IMR-90 (cell line): ENCODE data around the gene OSBPL6. TPM values are rescaled to one million over a fixed set of nuclear protein-coding genes. Genes with fewer than 3 reads are reported as not detected.

Experiments
- ATAC-seq: fragments of 200-7000 bp; cut with Tn5 transposase; 2 replicates; pipeline ENCODE4 v1.9.1; 2020; ENCODE audit warnings: low read depth, mild to moderate bottlenecking, moderate library complexity
- BruUV-seq: library from RNA; stranded (reverse); fragments of 400-500 nt; replicated peaks from 2 replicates; lab custom pipeline; 2021; lab: Mats Ljungman, UMichigan
- CTCF ChIA-PET: fragments of 300-600 bp; formaldehyde crosslinking; extraction: SDS; loops from one replicate; lab custom pipeline; 2021; ENCODE audit warnings: antibody characterized with exemption; lab: Yijun Ruan, JAX
- POLR2A ChIA-PET: fragments of 300-600 bp; sonication (Branson Sonifier 250); formaldehyde crosslinking; loops from one replicate; lab custom pipeline; 2022; ENCODE audit warnings: antibody characterized with exemption; ENCODE audit not compliant: unreplicated experiment; lab: Charles Lee
- DNase-seq: peaks from one replicate; pipeline ENCODE4 v3.0.0; 2013
- H2AFZ ChIP-seq: replicated peaks from 2 replicates; pipeline ENCODE3; 2013; ENCODE audit warnings: low read length, mild to moderate bottlenecking; ENCODE audit not compliant: poor library complexity
- H2AK5ac ChIP-seq: 2 replicates; pipeline ENCODE4 v1.6.1; 2013; ENCODE audit warnings: low read depth, low read length, inconsistent platforms
- H2AK9ac ChIP-seq: replicated peaks from 2 replicates; pipeline ENCODE3; 2013; ENCODE audit warnings: mild to moderate bottlenecking, low read depth, low read length, moderate library complexity; ENCODE audit not compliant: poor library complexity
- H2BK120ac ChIP-seq: 2 replicates; pipeline ENCODE4 v1.6.1; 2013; ENCODE audit warnings: low read depth, low read length, inconsistent platforms
- H2BK15ac ChIP-seq: 3 replicates; pipeline ENCODE4 v1.6.1; 2013; ENCODE audit warnings: low read depth, low read length, inconsistent platforms
- H2BK20ac ChIP-seq: 2 replicates; pipeline ENCODE4 v1.6.1; 2013; ENCODE audit warnings: low read depth, mild to moderate bottlenecking, inconsistent platforms, low read length, moderate library complexity
- H2BK5ac ChIP-seq: 2 replicates; pipeline ENCODE4 v1.6.1; 2013; ENCODE audit warnings: mild to moderate bottlenecking, low read depth, low read length, inconsistent platforms; ENCODE audit not compliant: poor library complexity, severe bottlenecking
- H3K14ac ChIP-seq: replicated peaks from 2 replicates; pipeline ENCODE4 v1.6.1; 2013; ENCODE audit warnings: low read depth, low read length, inconsistent platforms
- H3K18ac ChIP-seq: 2 replicates; pipeline ENCODE4 v1.6.1; 2013; ENCODE audit warnings: low read depth, low read length, control low read depth
- H3K23ac ChIP-seq: 2 replicates; pipeline ENCODE4 v1.6.1; 2013; ENCODE audit warnings: low read depth, low read length, inconsistent platforms
- H3K27ac ChIP-seq: 2 replicates; pipeline ENCODE4 v1.5.1; 2013; ENCODE audit warnings: mild to moderate bottlenecking, control low read depth, low read length; ENCODE audit not compliant: insufficient read depth
- H3K27me3 ChIP-seq: 2 replicates; pipeline ENCODE4 v1.6.1; 2013; ENCODE audit warnings: low read length; ENCODE audit not compliant: control insufficient read depth, insufficient read depth
- H3K36me3 ChIP-seq: 2 replicates; pipeline ENCODE4 v1.6.1; 2013; ENCODE audit warnings: low read length, mixed read lengths; ENCODE audit not compliant: control insufficient read depth, insufficient read depth
- H3K4ac ChIP-seq: 2 replicates; pipeline ENCODE4 v1.6.1; 2013; ENCODE audit warnings: low read depth, low read length, inconsistent platforms
- H3K4me1 ChIP-seq: 2 replicates; pipeline ENCODE4 v1.6.1; 2013; ENCODE audit warnings: low read length, mixed read lengths; ENCODE audit not compliant: control insufficient read depth, insufficient read depth
- H3K4me2 ChIP-seq: 2 replicates; pipeline ENCODE4 v1.6.1; 2013; ENCODE audit warnings: low read depth, mild to moderate bottlenecking, control low read depth, low read length, moderate library complexity
- H3K4me3 ChIP-seq: 2 replicates; pipeline ENCODE4 v1.5.1; 2013; ENCODE audit warnings: low read depth, mild to moderate bottlenecking, control low read depth, low read length, moderate library complexity; ENCODE audit not compliant: insufficient read depth
- H3K56ac ChIP-seq: 2 replicates; pipeline ENCODE4 v1.6.1; 2013; ENCODE audit warnings: low read length, inconsistent platforms; ENCODE audit not compliant: insufficient read depth; ENCODE audit errors: extremely low read depth
- H3K79me1 ChIP-seq, 2 experiments: 2 replicates each; pipeline ENCODE4 v1.6.1; 2013; ENCODE audit warnings: low read length in 2 of 2, inconsistent platforms in 1 of 2, low read depth in 1 of 2
- H3K9ac ChIP-seq: 2 replicates; pipeline ENCODE4 v1.6.1; 2013; ENCODE audit warnings: low read depth, low read length, control low read depth
- H3K9me1 ChIP-seq: 2 replicates; pipeline ENCODE4 v1.6.1; 2013; ENCODE audit warnings: low read length, inconsistent platforms; ENCODE audit not compliant: insufficient read depth
- H3K9me3 ChIP-seq: 2 replicates; pipeline ENCODE4 v1.6.1; 2013; ENCODE audit warnings: low read length; ENCODE audit not compliant: control insufficient read depth, insufficient read depth
- H4K20me1 ChIP-seq: 2 replicates; pipeline ENCODE4 v1.6.1; 2013; ENCODE audit warnings: low read length, inconsistent platforms; ENCODE audit not compliant: insufficient read depth
- H4K5ac ChIP-seq: 2 replicates; pipeline ENCODE4 v1.6.1; 2013; ENCODE audit warnings: mild to moderate bottlenecking, low read depth, low read length, control low read depth
- H4K8ac ChIP-seq, 2 experiments: 2 replicates each; pipeline ENCODE4 v1.6.1; 2013; ENCODE audit warnings: low read depth in 2 of 2, low read length in 2 of 2, control low read depth in 1 of 2, inconsistent platforms in 1 of 2
- H4K91ac ChIP-seq: 2 replicates; pipeline ENCODE4 v1.6.1; 2013; ENCODE audit warnings: low read depth, low read length, inconsistent platforms; ENCODE audit not compliant: insufficient read depth
- CEBPB ChIP-seq: IDR thresholded peaks from 2 replicates; pipeline ENCODE4 v1.6.1; 2012; ENCODE audit warnings: low read depth, low read length, improper control_type of control experiment
- CHD1 ChIP-seq: IDR thresholded peaks from 2 replicates; pipeline ENCODE4 v1.6.1; 2012; ENCODE audit warnings: low read depth, low read length, improper control_type of control experiment
- CTCF ChIP-seq: conservative IDR thresholded peaks from 2 replicates; pipeline ENCODE4 v1.5.1; 2012; ENCODE audit warnings: mild to moderate bottlenecking, low read depth, low read length, improper control_type of control experiment
- FOS ChIP-seq: fragments of 150-350 bp; IDR thresholded peaks from 2 replicates; pipeline ENCODE4 v1.6.1; 2016; ENCODE audit warnings: low read depth, low read length
- MAFK ChIP-seq: IDR thresholded peaks from 2 replicates; pipeline ENCODE4 v1.6.1; 2012; ENCODE audit warnings: low read depth, low read length, improper control_type of control experiment
- MAZ ChIP-seq: IDR thresholded peaks from 2 replicates; pipeline ENCODE4 v1.6.1; 2012; ENCODE audit warnings: low read depth, mild to moderate bottlenecking, low read length, improper control_type of control experiment, moderate library complexity, borderline replicate concordance
- MXI1 ChIP-seq: IDR thresholded peaks from 2 replicates; pipeline ENCODE4 v1.6.1; 2012; ENCODE audit warnings: low read depth, mild to moderate bottlenecking, low read length, moderate library complexity, borderline replicate concordance
- NFE2L2 ChIP-seq: fragments of 150-350 bp; IDR thresholded peaks from 2 replicates; pipeline ENCODE4 v1.6.1; 2016; ENCODE audit warnings: low read depth, mild to moderate bottlenecking, low read length
- POLR2A ChIP-seq: IDR thresholded peaks from 2 replicates; pipeline ENCODE4 v1.6.1; 2012; ENCODE audit warnings: mild to moderate bottlenecking, low read depth, low read length
- RFX5 ChIP-seq: IDR thresholded peaks from 2 replicates; pipeline ENCODE4 v1.8.0; 2012; ENCODE audit warnings: low read depth, mild to moderate bottlenecking, low read length, moderate library complexity
- SMC3 ChIP-seq: fragments of 150-350 bp; IDR thresholded peaks from 2 replicates; pipeline ENCODE4 v1.6.1; 2016; ENCODE audit warnings: low read depth, mild to moderate bottlenecking, antibody characterized with exemption, low read length, moderate library complexity
- USF2 ChIP-seq: fragments of 150-350 bp; IDR thresholded peaks from 2 replicates; pipeline ENCODE4 v1.6.1; 2017; ENCODE audit warnings: mild to moderate bottlenecking, antibody characterized with exemption, low read length, low read depth
- WGBS, 2 experiments: methylation state at CpG; one replicate each; pipeline versions ENCODE4 v1.1.5 to v1.1.7; 2013; ENCODE audit warnings: missing lambda C conversion rate in 2 of 2; ENCODE audit not compliant: insufficient read length in 1 of 2; ENCODE audit errors: extremely low coverage in 2 of 2; 5-methylcytosine and 5-hydroxymethylcytosine counted together
- dilution Hi-C: fragments of 300-500 bp; cut with HindIII; formaldehyde crosslinking; loops from one replicate; pipeline ENCODE4 v1.14.3; 2018; ENCODE audit warnings: low sequenced_read_pairs; ENCODE audit not compliant: unreplicated experiment
- in situ Hi-C: fragments of 300-500 bp; cut with MboI; formaldehyde crosslinking; loops from 3 replicates; pipeline ENCODE4 v1.14.3; 2019; ENCODE audit warnings: low sequenced_read_pairs, inconsistent platforms, mixed read lengths
- intact Hi-C: fragments of 100-400 bp; cut with micrococcal nuclease; formaldehyde crosslinking; loops from 2 replicates; pipeline ENCODE4 v1.10.0; 2022
- polyA plus RNA-seq, 3 experiments: library from polyadenylated mRNA; depleted of rRNA; stranded (reverse); fragments of >200 nt; gene quantifications; 2 replicates each; pipeline ENCODE4 v1.2.3, GENCODE V29; 2012; ENCODE audit warnings: low replicate concordance in 1 of 3
- total RNA-seq: library from RNA; depleted of rRNA; stranded (reverse); fragments of >200 nt; gene quantifications from 2 replicates; pipeline ENCODE4 v1.2.3, GENCODE V29; 2012

The OSBPL6 gene
- total and polyA plus RNA-seq, 2 of the 4 experiments (the other 2 are of a cell fraction), result 3.2 to 3.7 TPM

DNA sequence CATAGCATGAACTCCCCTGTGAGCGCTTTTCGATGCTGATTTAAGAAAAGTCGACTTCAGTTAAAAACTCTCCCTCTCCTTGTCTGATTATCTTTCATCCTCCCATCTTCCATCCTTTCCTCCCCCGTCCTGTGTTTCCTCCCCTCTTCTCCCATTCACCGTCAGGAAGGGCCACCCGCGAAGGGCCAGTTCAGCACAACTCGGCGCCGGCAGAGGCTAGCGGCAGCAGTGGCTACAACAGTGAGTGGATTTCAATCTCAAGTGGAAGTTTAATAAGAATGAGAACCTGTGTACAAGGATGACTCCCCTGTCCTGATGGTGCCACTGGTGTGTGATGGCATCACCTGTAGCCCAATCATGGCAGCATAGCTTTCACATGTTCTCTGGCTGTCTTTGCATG is 149.8 kb downstream of the OSBPL6 start:
- Histone ChIP-seq H3K27ac (no peak overlapping the region), H3K56ac (no peak overlapping the region), H3K4me2 (no peak overlapping the region), H2BK120ac (no peak overlapping the region), H4K8ac (no peak overlapping the region), H3K18ac (no peak overlapping the region), H3K36me3 (no peaks in the 10 kb centered on the region), H3K14ac (no peak overlapping the region), H2BK5ac (no peak overlapping the region), H3K4ac (no peak overlapping the region), H3K23ac (no peak overlapping the region), H3K79me1 (no peaks in the 10 kb centered on the region), H4K20me1 (no peaks in the 10 kb centered on the region), H2BK15ac (no peak overlapping the region), H3K4me1 (no peaks in the 10 kb centered on the region), H2AFZ (no peak overlapping the region), H4K5ac (no peak overlapping the region), H3K9me3 (no peaks in the 10 kb centered on the region), H2BK20ac (no peak overlapping the region), H4K91ac (no peak overlapping the region), H3K9ac (no peak overlapping the region), H3K27me3 (no peaks in the 10 kb centered on the region), H2AK9ac (no peak overlapping the region), H3K9me1 (no peaks in the 10 kb centered on the region), H2AK5ac (no peak overlapping the region), H3K4me3 (no peak overlapping the region)
- ChIA-PET POLR2A (no interaction called here), CTCF (interaction anchor here (1.2 kb wide), 1 partner anchor 12 kb away, joined by 3 read pairs; no protein-coding TSS in a partner anchor)
- TF ChIP-seq MAZ (no peak), NFE2L2 (no peak), RFX5 (no peak), POLR2A (no peak), CTCF (no peak), MAFK (no peak), CEBPB (no peak), CHD1 (no peak), SMC3 (no peak), FOS (no peak), USF2 (no peak), MXI1 (no peak)
- ATAC-seq, result no peak
- no peak for DNase-seq
- no TSS peak for BruUV-seq
- WGBS, 2 experiments, result no CpG with 5 or more reads among the region's 11 CpGs
- in situ Hi-C loops, result no loop called here
- intact Hi-C loops, result no loop called here
- dilution Hi-C loops, result no loop called here
